Stimulated activated effector memory CD8-positive, alpha-beta T cell treated with anti-CD3 and anti-CD28 coated beads, Interleukin-12 subunit alpha, Interleukin-12 subunit beta, amount 100 ng/mL, for 72 hours (primary cell): ENCODE data around the gene GFER.
A peak's percentile ranks its signal among the peaks of the same experiment; 100 is the strongest.

Source experiments
- ATAC-seq: fragments of 150-1000 bp; cut with Tn5 transposase; 2 replicates; pipeline ENCODE4 v1.10.0; 2021
- DNase-seq, 2 donors: peaks; one replicate each; pipeline ENCODE4 v3.0.0; 2021 to 2022; ENCODE audit warnings: low spot score in 2 of 2
- H3K27ac Mint-ChIP-seq: one replicate; pipeline ENCODE4 v1.8.0; 2022; ENCODE audit warnings: mild to moderate bottlenecking, mixed read lengths
- H3K36me3 Mint-ChIP-seq: one replicate; pipeline ENCODE4 v1.8.0; 2022; ENCODE audit warnings: mild to moderate bottlenecking, mixed read lengths
- H3K4me1 Mint-ChIP-seq: one replicate; pipeline ENCODE4 v1.8.0; 2022; ENCODE audit warnings: mixed read lengths
- H3K4me3 Mint-ChIP-seq: one replicate; pipeline ENCODE4 v1.8.0; 2022; ENCODE audit warnings: mild to moderate bottlenecking, mixed read lengths
- H3K9me3 Mint-ChIP-seq: one replicate; pipeline ENCODE4 v1.8.0; 2022; ENCODE audit warnings: mixed read lengths

The GFER gene

GRCh38 chr16:1963806-1964505 lies 20.0 kb upstream of the GFER start:
- DNase-seq (peak in 1 of 2 donors; percentile 82), ATAC-seq (peak; percentile 29)
- Mint-ChIP-seq H3K4me1 (peaks cover 61% of the 10 kb centered on the region), H3K27ac (peak overlapping the region; percentile 94), H3K9me3 (no peaks in the 10 kb centered on the region), H3K36me3 (peaks cover 63% of the 10 kb centered on the region), H3K4me3 (peak overlapping the region; percentile 82)

GRCh38 chr16:1964506-1965395 lies 19.2 kb upstream of the GFER start, which contains the start of gene RPS2:
TSS of gene RPS2 (minus strand) at chr16:1964826. CDS start at chr16:1964625, 201 bp downstream.
- Mint-ChIP-seq H3K9me3 (no peaks in the 10 kb centered on the region), H3K4me1 (peaks cover 56% of the 10 kb centered on the region), H3K36me3 (peaks cover 63% of the 10 kb centered on the region), H3K4me3 (peak within 1 kb of the TSS; percentile 82), H3K27ac (peak within 1 kb of the TSS; percentile 94)
- ATAC-seq = peak; percentile 92
- peak; percentile 95 to 99 for DNase-seq

GRCh38 chr16:1965396-1966001 lies 18.5 kb upstream of the GFER start:
- H3K4me3 Mint-ChIP-seq = peak overlapping the region; percentile 82
- H3K9me3 Mint-ChIP-seq = no peaks in the 10 kb centered on the region
- H3K4me1 Mint-ChIP-seq = peaks cover 50% of the 10 kb centered on the region
- H3K27ac Mint-ChIP-seq = peak overlapping the region; percentile 94
- DNase-seq (peak in 1 of 2 donors; percentile 61), ATAC-seq (no peak)
- H3K36me3 Mint-ChIP-seq = peaks cover 56% of the 10 kb centered on the region

GRCh38 chr16:1966460-1966859 lies 17.5 kb upstream of the GFER start, which contains the start of gene RNF151:
TSS of gene RNF151 (plus strand) at chr16:1966856. CDS start at chr16:1966882, 26 bp downstream.
- Mint-ChIP-seq H3K4me3 (peak within 1 kb of the TSS; percentile 82), H3K36me3 (peaks cover 51% of the 10 kb centered on the region), H3K9me3 (no peaks in the 10 kb centered on the region), H3K27ac (peak within 1 kb of the TSS; percentile 94), H3K4me1 (peaks cover 49% of the 10 kb centered on the region)
- DNase-seq = no peak
- ATAC-seq = no peak

- ATAC-seq (no peak), DNase-seq (no peak)
Observed at GRCh38 chr16:1968146-1968953, 15.6 kb upstream of the GFER start.

GRCh38 chr16:1971796-1972489 lies 12.1 kb upstream of the GFER start, which contains the start of gene TBL3:
TSS of gene TBL3 (plus strand) at chr16:1972053. CDS start at chr16:1972165, 112 bp downstream.
- H3K4me3 Mint-ChIP-seq = peak within 1 kb of the TSS; percentile 97
- H3K4me1 Mint-ChIP-seq = peaks cover 38% of the 10 kb centered on the region
- H3K9me3 Mint-ChIP-seq = no peaks in the 10 kb centered on the region
- peak; percentile 99 for DNase-seq
- H3K27ac Mint-ChIP-seq = peak within 1 kb of the TSS; percentile 98
- peaks cover 54% of the 10 kb centered on the region for H3K36me3 Mint-ChIP-seq
- ATAC-seq = peak; percentile 96

More at GRCh38 chr16:1968146-1968953, 15.6 kb upstream of the GFER start:
- no peak overlapping the region for H3K4me3 Mint-ChIP-seq
- no peaks in the 10 kb centered on the region for H3K9me3 Mint-ChIP-seq
- H3K27ac Mint-ChIP-seq = no peak overlapping the region
- H3K36me3 Mint-ChIP-seq = peaks cover 51% of the 10 kb centered on the region
- peaks cover 47% of the 10 kb centered on the region for H3K4me1 Mint-ChIP-seq

GRCh38 chr16:1972490-1972877 lies 11.5 kb upstream of the GFER start:
- DNase-seq = no peak
- Mint-ChIP-seq H3K4me3 (peak overlapping the region; percentile 97), H3K9me3 (no peaks in the 10 kb centered on the region), H3K27ac (peak overlapping the region; percentile 98), H3K36me3 (peaks cover 60% of the 10 kb centered on the region), H3K4me1 (peaks cover 33% of the 10 kb centered on the region)
- no peak for ATAC-seq

GRCh38 chr16:1973461-1974156 lies 10.4 kb upstream of the GFER start:
- ATAC-seq (no peak), DNase-seq (no peak)
- peak overlapping the region; percentile 97 for H3K4me3 Mint-ChIP-seq

GRCh38 chr16:1974157-1975070 lies 9.6 kb upstream of the GFER start:
- no peak overlapping the region for H3K4me3 Mint-ChIP-seq
- no peak for ATAC-seq
- peaks cover 69% of the 10 kb centered on the region for H3K36me3 Mint-ChIP-seq
- peaks cover 33% of the 10 kb centered on the region for H3K4me1 Mint-ChIP-seq
- no peak for DNase-seq
- no peak overlapping the region for H3K27ac Mint-ChIP-seq
- no peaks in the 10 kb centered on the region for H3K9me3 Mint-ChIP-seq

More at GRCh38 chr16:1973461-1974156, 10.4 kb upstream of the GFER start:
- Mint-ChIP-seq H3K9me3 (no peaks in the 10 kb centered on the region), H3K4me1 (peaks cover 33% of the 10 kb centered on the region), H3K36me3 (peaks cover 67% of the 10 kb centered on the region), H3K27ac (no peak overlapping the region)

GRCh38 chr16:1975432-1976215 lies 8.4 kb upstream of the GFER start:
- H3K27ac Mint-ChIP-seq = no peak overlapping the region

GRCh38 chr16:1976216-1976520 lies 7.8 kb upstream of the GFER start:
- Mint-ChIP-seq H3K4me1 (peaks cover 29% of the 10 kb centered on the region), H3K27ac (no peak overlapping the region), H3K4me3 (no peak overlapping the region), H3K9me3 (no peaks in the 10 kb centered on the region), H3K36me3 (peaks cover 67% of the 10 kb centered on the region)
- ATAC-seq = no peak
- DNase-seq = no peak

More at GRCh38 chr16:1975432-1976215, 8.4 kb upstream of the GFER start:
- H3K9me3 Mint-ChIP-seq = no peaks in the 10 kb centered on the region
- H3K4me1 Mint-ChIP-seq = peaks cover 33% of the 10 kb centered on the region
- H3K36me3 Mint-ChIP-seq = peaks cover 69% of the 10 kb centered on the region
- ATAC-seq = no peak
- DNase-seq = no peak
- H3K4me3 Mint-ChIP-seq = no peak overlapping the region
